ENCODE results near the gene TACC2. TPM values are rescaled to one million over a fixed set of nuclear protein-coding genes. Genes with fewer than 3 reads are reported as not detected.
"Not testable (repeated sequence)": the region's sequence is repeated elsewhere in the genome, so short reads cannot be mapped to it uniquely, and the experiment has no call there.

Gene TACC2
- total RNA-seq, 1 experiment from 2014 or later, result not detected

DNA sequence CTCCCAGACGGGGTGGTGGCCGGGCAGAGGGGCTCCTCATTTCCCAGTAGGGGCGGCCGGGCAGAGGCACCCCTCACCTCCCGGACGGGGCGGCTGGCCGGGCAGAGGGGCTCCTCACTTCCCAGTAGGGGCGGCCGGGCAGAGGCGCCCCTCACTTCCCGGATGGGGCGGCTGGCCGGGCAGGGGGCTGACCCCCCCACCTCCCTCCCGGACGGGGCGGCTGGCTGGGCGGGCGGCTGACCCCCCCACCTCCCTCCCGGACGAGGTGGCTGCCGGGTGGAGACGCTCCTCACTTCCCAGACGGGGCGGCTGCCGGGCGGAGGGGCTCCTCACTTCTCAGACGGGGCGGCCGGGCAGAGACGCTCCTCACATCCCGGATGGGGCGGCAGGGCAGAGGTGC lies 214.2 kb downstream of the TACC2 start:
- not testable (repeated sequence) for H4K20me1 ChIP-seq (ENCODE audit: insufficient read depth, low read depth, low read length); DNase-seq; H3K4me2 ChIP-seq (ENCODE audit: low read depth, low read length, poor library complexity, severe bottlenecking); H3K9me2 ChIP-seq (replicated peaks; ENCODE audit: insufficient read depth, low read length); H3K9me3 ChIP-seq (ENCODE audit: low read length); H3K27me3 ChIP-seq (ENCODE audit: low read length); H3K4me3 ChIP-seq (ENCODE audit: low read length); H3K36me3 ChIP-seq (ENCODE audit: insufficient read depth, low read length); H3K9ac ChIP-seq (ENCODE audit: low read length); H3K79me2 ChIP-seq (ENCODE audit: low read length); H2AFZ ChIP-seq (ENCODE audit: low read length); H3K27ac ChIP-seq (ENCODE audit: low read length); H3K4me1 ChIP-seq (ENCODE audit: low read length)

- H3K9me2 ChIP-seq (replicated peaks; ENCODE audit: insufficient read depth, low read length), result no peaks in the 10 kb centered on the region
- H3K9me3 ChIP-seq (ENCODE audit: low read length), result no peaks in the 10 kb centered on the region
- no peaks in the 10 kb centered on the region for H3K79me2 ChIP-seq (ENCODE audit: low read length)
- no peak overlapping the region for H3K27ac ChIP-seq (ENCODE audit: low read length)
- no peak overlapping the region for H3K9ac ChIP-seq (ENCODE audit: low read length)
- no peaks in the 10 kb centered on the region for H3K4me1 ChIP-seq (ENCODE audit: low read length)
- no peaks in the 10 kb centered on the region for H3K27me3 ChIP-seq (ENCODE audit: low read length)
- DNase-seq, result no peak
- no peak overlapping the region for H3K4me2 ChIP-seq (ENCODE audit: low read depth, low read length, poor library complexity, severe bottlenecking)
- H2AFZ ChIP-seq (ENCODE audit: low read length), result no peak overlapping the region
- H3K36me3 ChIP-seq (ENCODE audit: insufficient read depth, low read length), result no peaks in the 10 kb centered on the region
- H3K4me3 ChIP-seq (ENCODE audit: low read length), result no peak overlapping the region
- no peaks in the 10 kb centered on the region for H4K20me1 ChIP-seq (ENCODE audit: insufficient read depth, low read depth, low read length)
Measured at GRCh38 chr10:122204691-122205489, 215.9 kb downstream of the TACC2 start.

DNA sequence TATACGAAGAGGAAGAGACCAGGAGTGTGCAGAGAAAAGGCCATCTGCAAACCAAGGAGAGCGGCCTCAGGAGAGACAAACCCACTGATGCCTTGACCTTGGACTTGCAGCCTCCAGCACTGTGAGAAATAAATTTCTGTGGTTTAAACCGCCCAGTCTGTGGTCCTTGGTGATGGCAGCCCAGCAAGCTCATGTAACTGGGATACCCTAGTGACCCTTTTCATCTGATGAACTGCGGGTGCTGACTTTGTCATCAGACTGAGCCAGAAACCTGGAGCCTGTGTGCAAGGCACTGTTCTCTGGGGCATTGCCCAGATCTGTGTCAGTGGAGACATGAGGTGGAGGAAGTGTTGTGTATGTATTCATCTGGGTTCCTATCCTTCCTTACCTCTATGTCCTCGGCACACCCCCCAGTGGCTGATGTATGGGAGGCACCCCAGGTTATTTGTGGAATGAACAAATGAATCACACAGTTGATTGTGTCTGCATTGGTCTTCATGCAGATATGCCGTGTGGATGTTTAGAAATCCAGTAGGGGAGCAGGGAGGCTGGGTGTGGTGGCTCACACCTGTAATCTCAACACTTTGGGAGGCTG lies 217.6 kb downstream of the TACC2 start:
- H3K79me2 ChIP-seq (ENCODE audit: low read length), result no peaks in the 10 kb centered on the region
- H3K27ac ChIP-seq (ENCODE audit: low read length), result no peak overlapping the region
- no peaks in the 10 kb centered on the region for H3K4me1 ChIP-seq (ENCODE audit: low read length)
- no peak overlapping the region for H3K4me2 ChIP-seq (ENCODE audit: low read depth, low read length, poor library complexity, severe bottlenecking)
- H3K36me3 ChIP-seq (ENCODE audit: insufficient read depth, low read length), result no peaks in the 10 kb centered on the region
- H3K9me3 ChIP-seq (ENCODE audit: low read length), result no peaks in the 10 kb centered on the region
- H3K9me2 ChIP-seq (replicated peaks; ENCODE audit: insufficient read depth, low read length), result no peaks in the 10 kb centered on the region
- no peak overlapping the region for H3K9ac ChIP-seq (ENCODE audit: low read length)
- no peak for DNase-seq
- H3K4me3 ChIP-seq (ENCODE audit: low read length), result no peak overlapping the region
- no peak overlapping the region for H2AFZ ChIP-seq (ENCODE audit: low read length)
- H3K27me3 ChIP-seq (ENCODE audit: low read length), result no peaks in the 10 kb centered on the region
- no peaks in the 10 kb centered on the region for H4K20me1 ChIP-seq (ENCODE audit: insufficient read depth, low read depth, low read length)

DNA sequence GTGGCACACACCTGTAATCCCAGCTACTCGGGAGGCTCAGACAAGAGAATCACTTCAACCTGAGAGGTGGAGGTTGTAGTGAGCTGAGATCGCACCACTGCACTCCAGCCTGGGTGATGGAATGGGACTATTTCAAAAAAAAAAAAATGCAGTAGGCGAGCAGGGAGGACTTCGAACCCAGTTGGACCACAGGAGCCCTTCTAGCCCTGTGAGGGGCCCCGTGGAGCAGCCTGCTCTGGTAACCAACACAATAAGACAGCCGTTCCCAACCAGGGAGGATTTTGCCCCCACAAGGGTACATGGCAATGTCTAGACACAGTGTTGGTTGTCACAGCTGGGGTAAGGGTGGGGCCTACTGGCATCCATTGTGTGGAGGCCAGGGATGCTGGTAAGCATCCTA lies 218.2 kb downstream of the TACC2 start:
- Histone ChIP-seq H3K36me3 (ENCODE audit: insufficient read depth, low read length) (no peaks in the 10 kb centered on the region), H3K9me3 (ENCODE audit: low read length) (no peaks in the 10 kb centered on the region), H3K4me2 (ENCODE audit: low read depth, low read length, poor library complexity, severe bottlenecking) (no peak overlapping the region), H4K20me1 (ENCODE audit: insufficient read depth, low read depth, low read length) (no peaks in the 10 kb centered on the region), H3K4me1 (ENCODE audit: low read length) (no peaks in the 10 kb centered on the region), H3K79me2 (ENCODE audit: low read length) (no peaks in the 10 kb centered on the region), H3K27me3 (ENCODE audit: low read length) (no peaks in the 10 kb centered on the region), H2AFZ (ENCODE audit: low read length) (no peak overlapping the region), H3K9ac (ENCODE audit: low read length) (no peak overlapping the region), H3K9me2 (replicated peaks; ENCODE audit: insufficient read depth, low read length) (no peaks in the 10 kb centered on the region), H3K27ac (ENCODE audit: low read length) (no peak overlapping the region), H3K4me3 (ENCODE audit: low read length) (no peak overlapping the region)
- no peak for DNase-seq

DNA sequence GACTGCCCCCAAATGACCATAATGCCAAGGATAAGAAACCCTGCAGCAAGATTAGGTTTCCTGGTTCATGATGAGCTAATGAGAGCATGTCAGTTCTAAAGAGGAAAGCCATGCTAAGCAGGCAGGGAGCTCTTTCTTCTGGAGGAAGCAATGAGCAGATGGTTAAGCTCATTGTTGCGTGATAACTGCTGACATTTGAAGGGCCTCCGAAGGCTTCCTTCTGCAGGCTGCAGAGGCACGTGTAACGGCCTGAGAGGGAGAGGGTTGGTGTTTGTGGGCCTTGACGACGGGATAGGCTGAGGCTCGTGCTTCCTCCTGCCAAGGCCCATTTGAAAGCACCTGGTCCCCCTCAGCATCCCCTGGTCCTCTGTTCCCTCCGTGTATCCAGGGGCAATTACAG lies 218.6 kb downstream of the TACC2 start:
- H3K4me3 ChIP-seq (ENCODE audit: low read length), result no peak overlapping the region
- H3K4me2 ChIP-seq (ENCODE audit: low read depth, low read length, poor library complexity, severe bottlenecking), result no peak overlapping the region
- H3K9me2 ChIP-seq (replicated peaks; ENCODE audit: insufficient read depth, low read length), result no peaks in the 10 kb centered on the region
- H3K79me2 ChIP-seq (ENCODE audit: low read length), result no peaks in the 10 kb centered on the region
- no peaks in the 10 kb centered on the region for H3K36me3 ChIP-seq (ENCODE audit: insufficient read depth, low read length)
- H3K9me3 ChIP-seq (ENCODE audit: low read length), result no peaks in the 10 kb centered on the region
- no peak overlapping the region for H3K27ac ChIP-seq (ENCODE audit: low read length)
- H3K4me1 ChIP-seq (ENCODE audit: low read length), result no peaks in the 10 kb centered on the region
- no peaks in the 10 kb centered on the region for H4K20me1 ChIP-seq (ENCODE audit: insufficient read depth, low read depth, low read length)
- H3K9ac ChIP-seq (ENCODE audit: low read length), result no peak overlapping the region
- DNase-seq, result no peak
- no peak overlapping the region for H2AFZ ChIP-seq (ENCODE audit: low read length)
- H3K27me3 ChIP-seq (ENCODE audit: low read length), result no peaks in the 10 kb centered on the region

DNA sequence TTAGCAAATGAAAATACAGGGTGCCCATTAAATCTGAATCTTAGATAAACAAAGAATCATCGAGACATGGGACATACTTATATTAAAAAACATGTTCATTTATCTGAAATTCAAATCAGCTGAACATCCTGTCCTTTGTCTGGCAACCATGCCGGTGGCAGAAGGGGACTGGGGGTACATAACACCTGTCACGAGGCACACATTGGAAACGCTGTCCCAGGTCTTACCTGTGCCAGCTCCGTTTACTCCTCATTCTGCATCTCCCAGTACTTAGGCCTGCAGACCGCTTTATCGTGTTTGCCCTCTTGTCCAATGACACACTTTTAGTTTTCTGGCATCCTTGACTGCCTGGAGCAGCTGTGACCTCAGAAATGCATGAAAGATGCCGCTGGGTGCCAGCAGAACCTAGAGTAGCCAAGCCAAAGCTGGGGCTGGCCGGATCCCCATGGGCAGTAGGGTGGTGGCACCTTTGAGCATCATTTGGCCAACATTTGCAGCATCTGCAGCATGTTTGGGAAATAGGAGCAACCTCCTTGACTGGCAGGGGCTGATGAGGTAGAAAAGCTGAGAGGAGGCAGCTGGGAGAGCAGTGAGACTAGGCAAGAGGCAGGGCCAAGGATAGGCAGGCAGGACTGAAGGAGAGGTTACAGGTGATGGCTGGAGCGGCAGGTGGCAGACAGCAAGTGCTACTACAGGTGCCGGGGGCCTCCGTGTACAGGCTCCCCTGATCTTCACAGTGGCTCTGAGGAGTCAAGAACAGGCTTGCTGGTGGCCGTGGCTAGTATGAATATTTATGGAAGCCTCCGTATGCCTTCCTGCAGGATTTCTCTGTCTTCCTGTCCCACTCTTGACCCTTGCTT lies 219.8 kb downstream of the TACC2 start:
- Histone ChIP-seq H3K4me1 (ENCODE audit: low read length) (no peaks in the 10 kb centered on the region), H3K9ac (ENCODE audit: low read length) (no peak overlapping the region), H3K36me3 (ENCODE audit: insufficient read depth, low read length) (no peaks in the 10 kb centered on the region), H3K4me2 (ENCODE audit: low read depth, low read length, poor library complexity, severe bottlenecking) (no peak overlapping the region), H2AFZ (ENCODE audit: low read length) (no peak overlapping the region), H3K27ac (ENCODE audit: low read length) (no peak overlapping the region), H3K79me2 (ENCODE audit: low read length) (no peaks in the 10 kb centered on the region), H4K20me1 (ENCODE audit: insufficient read depth, low read depth, low read length) (no peaks in the 10 kb centered on the region), H3K9me3 (ENCODE audit: low read length) (no peaks in the 10 kb centered on the region), H3K9me2 (replicated peaks; ENCODE audit: insufficient read depth, low read length) (no peaks in the 10 kb centered on the region), H3K27me3 (ENCODE audit: low read length) (no peaks in the 10 kb centered on the region), H3K4me3 (ENCODE audit: low read length) (no peak overlapping the region)
- DNase-seq, result no peak

DNA sequence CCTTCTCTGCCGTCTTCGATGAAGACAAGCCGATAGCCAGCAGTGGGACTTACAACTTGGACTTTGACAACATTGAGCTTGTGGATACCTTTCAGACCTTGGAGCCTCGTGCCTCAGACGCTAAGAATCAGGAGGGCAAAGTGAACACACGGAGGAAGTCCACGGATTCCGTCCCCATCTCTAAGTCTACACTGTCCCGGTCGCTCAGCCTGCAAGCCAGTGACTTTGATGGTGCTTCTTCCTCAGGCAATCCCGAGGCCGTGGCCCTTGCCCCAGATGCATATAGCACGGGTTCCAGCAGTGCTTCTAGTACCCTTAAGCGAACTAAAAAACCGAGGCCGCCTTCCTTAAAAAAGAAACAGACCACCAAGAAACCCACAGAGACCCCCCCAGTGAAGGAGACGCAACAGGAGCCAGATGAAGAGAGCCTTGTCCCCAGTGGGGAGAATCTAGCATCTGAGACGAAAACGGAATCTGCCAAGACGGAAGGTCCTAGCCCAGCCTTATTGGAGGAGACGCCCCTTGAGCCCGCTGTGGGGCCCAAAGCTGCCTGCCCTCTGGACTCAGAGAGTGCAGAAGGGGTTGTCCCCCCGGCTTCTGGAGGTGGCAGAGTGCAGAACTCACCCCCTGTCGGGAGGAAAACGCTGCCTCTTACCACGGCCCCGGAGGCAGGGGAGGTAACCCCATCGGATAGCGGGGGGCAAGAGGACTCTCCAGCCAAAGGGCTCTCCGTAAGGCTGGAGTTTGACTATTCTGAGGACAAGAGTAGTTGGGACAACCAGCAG lies 221.7 kb downstream of the TACC2 start:
- no peaks in the 10 kb centered on the region for H3K9me3 ChIP-seq (ENCODE audit: low read length)

More for the DNA sequence above, 221.7 kb downstream of the TACC2 start:
- H3K4me3 ChIP-seq (ENCODE audit: low read length), result no peak overlapping the region
- no peaks in the 10 kb centered on the region for H3K9me2 ChIP-seq (replicated peaks; ENCODE audit: insufficient read depth, low read length)
- no peak overlapping the region for H3K27ac ChIP-seq (ENCODE audit: low read length)
- no peaks in the 10 kb centered on the region for H4K20me1 ChIP-seq (ENCODE audit: insufficient read depth, low read depth, low read length)
- no peaks in the 10 kb centered on the region for H3K79me2 ChIP-seq (ENCODE audit: low read length)
- H3K9ac ChIP-seq (ENCODE audit: low read length), result no peak overlapping the region
- no peaks in the 10 kb centered on the region for H3K27me3 ChIP-seq (ENCODE audit: low read length)
- H3K4me2 ChIP-seq (ENCODE audit: low read depth, low read length, poor library complexity, severe bottlenecking), result no peak overlapping the region
- H3K4me1 ChIP-seq (ENCODE audit: low read length), result no peaks in the 10 kb centered on the region
- no peak overlapping the region for H2AFZ ChIP-seq (ENCODE audit: low read length)
- DNase-seq, result no peak
- H3K36me3 ChIP-seq (ENCODE audit: insufficient read depth, low read length), result no peaks in the 10 kb centered on the region
